SHP77 treated with DMSO at 0.1 percent for 48 hours (cell line): ENCODE data around the gene EXOC3.
"Not testable (repeated sequence)": the region's sequence is repeated elsewhere in the genome, so short reads cannot be mapped to it uniquely, and the experiment has no call there.

ENCODE experiments used
- DNase-seq: peaks from one replicate; lab custom pipeline; 2025; lab: John Stamatoyannopoulos, UW

EXOC3 gene

DNA sequence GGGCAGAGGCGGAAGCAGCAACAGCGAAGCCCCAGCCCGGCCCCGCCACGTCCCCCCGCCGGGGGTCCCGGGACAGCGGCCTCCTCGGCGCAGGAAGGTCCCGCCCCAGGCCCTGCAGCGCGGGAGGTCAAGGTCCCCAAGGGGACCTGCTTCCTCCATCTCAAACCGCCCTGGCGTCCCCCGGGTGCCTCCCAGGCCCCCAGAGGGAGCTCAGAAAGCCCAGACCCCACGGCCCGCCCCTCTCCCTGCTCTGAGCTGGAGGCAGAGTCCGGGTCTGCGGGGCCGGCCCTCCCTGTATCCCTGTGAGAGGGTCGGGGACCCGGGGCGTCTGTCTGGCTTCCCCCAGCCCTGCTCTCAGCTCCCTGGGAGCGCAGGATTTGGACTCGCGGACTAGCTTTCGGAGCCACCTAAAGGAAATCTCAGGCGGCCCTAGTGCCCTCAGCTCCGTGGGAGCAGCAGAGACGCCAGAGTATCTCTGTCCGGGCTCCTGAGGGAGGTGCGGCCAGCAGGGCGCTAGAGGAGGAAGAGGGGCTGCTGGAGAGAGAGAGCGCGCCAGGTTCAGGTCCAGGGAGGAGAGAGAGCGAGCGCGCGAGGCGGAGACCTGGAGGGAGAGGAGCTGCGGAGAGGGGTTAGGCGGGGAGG lies 30.7 kb downstream of the EXOC3 start:
- DNase-seq = no peak

DNA sequence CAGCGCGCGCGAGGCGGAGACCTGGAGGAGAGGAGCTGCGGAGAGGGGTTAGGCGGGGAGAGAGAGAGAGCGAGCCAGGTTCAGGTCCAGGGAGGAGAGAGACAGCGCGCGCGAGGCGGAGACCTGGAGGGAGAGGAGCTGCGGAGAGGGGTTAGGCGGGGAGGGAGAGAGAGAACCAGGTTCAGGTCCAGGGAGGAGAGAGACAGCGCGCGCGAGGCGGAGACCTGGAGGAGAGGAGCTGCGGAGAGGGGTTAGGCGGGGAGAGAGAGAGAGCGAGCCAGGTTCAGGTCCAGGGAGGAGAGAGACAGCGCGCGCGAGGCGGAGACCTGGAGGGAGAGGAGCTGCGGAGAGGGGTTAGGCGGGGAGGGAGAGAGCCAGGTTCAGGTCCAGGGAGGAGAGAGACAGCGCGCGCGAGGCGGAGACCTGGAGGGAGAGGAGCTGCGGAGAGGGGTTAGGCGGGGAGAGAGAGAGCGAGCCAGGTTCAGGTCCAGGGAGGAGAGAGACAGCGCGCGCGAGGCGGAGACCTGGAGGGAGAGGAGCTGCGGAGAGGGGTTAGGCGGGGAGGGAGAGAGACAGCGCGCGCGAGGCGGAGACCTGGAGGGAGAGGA lies 31.4 kb downstream of the EXOC3 start:
- not testable (repeated sequence) for DNase-seq

DNA sequence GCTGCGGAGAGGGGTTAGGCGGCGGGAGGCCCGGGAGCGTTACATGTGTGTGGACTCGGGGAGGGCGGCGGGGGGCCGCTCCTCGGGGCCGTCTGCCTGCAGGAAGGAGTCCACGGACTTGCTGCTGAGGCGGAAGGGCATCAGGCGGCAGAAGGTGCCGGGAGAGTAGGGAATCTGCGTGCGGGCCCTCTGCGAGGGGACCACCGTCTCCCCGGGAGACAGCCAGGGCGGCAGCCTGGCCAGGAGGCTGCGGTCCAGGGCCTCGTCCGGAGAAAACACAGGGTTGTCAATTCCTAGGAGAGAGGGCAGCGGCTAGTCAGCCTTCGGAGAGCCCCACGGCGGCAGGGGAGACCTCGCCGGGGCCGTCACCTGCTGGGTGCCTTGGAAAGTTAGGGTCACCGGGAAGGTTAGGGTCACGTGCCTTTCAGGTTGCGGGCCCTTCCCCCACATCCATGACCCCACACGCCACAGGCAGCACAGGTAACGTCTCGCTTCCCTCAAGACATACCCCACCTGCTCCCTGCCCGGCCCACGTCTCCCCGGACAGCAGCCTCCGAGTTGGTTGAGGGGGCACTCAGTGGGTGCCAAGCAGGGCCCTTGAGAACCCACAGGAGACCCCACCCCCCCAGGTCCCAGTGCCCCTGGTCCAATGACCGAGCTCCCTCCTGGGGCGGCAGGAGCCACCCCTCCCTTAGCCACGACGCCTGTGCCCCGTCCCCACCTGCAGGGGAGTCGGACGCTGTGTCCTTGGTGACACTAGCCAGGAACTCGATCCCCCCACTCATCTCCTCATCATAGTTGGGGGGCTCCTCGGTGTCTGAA lies 32.1 kb downstream of the EXOC3 start:
- no peak for DNase-seq

DNA sequence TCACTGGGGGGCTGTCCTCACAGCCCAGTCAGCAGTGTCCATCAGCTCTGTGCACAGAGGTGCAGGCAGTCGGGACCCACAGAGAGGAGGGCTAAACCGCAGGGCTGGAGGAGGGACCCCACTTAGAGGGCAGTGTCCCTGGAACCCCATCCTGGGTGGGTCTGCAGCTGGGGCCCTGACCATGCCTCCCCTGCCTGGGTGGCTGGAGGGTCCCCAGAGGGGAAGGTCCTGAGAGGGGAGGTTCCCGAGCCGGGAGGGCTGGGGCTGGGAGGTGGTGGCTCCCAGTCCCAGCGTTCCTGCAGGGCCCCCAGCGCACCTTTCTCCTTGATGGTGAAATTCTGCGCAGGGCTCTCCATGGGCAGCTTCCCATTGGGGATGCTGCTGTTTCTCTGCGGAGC lies 32.7 kb downstream of the EXOC3 start:
- no peak for DNase-seq

DNA sequence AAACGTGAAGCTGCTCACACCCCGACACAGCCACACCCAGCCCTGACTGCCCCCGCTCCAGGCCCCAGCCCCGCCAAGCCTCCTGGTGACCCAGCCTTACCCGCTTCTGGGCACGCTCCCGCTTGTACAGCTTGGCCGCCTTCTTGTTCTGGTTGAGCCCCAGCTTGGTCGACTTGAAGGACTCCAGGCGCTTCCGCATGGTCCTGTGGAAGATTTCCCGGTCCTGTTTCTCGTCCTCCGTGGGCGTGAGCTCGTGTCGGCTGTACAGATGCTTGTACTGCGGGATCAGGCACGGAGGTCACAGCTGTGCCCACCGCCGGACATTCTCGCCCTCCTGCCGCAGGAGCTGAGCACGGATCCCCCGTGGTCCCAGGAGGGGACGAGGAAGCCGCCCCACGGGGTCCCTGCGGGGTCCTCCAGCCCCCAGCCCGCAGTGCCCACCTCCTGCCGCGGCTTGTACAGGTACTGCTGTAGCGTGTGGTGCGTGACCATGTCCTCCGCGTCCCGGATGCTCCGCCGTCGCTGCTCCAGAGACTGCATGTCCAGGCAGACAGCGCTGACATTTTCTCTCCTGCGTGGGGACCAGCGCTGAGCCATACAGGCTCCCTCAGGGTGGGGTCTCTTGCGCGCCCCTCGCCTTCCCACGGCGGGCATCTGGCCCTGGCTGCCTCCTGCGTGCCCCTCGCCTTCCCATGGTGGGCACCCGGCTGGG lies 33.3 kb downstream of the EXOC3 start:
- no peak for DNase-seq

DNA sequence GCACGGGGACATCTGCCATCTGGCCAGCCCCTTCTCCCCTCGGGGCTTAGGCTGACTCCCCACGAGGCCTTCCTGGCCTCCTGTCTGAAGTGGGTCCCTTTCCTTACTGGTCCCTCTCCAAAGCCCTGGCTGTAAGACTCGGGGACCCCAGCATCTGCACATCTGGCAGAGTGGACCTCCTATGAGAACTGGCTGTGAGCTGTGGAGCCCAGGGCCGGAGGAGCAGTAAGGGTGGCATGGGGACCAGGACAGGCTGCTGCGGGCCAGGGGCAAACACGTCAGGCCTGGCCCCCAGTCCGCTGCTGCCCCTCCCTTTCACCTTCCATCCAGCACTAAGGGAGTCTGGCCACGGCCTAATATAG lies 33.8 kb downstream of the EXOC3 start:
- DNase-seq = no peak

DNA sequence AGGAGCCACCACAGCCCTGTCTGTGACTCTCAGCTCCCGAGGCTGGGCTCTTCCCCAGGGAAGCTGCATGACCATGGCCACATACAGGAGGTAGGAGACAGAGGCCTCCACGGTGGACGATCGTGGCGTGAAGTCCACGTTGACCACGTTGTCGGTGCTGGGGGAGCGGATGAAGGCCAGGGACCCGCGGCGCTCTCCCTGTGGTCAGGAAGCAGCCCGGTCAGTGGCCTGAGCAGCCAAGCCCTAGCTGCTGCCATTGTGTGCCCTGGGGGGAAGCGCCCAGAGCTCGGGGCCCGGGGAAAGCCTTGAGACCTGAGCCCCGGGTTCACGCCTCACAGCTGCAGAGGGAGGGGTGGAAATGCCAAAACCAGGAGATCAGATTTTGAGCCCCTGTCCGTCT lies 34.3 kb downstream of the EXOC3 start:
- no peak for DNase-seq

DNA sequence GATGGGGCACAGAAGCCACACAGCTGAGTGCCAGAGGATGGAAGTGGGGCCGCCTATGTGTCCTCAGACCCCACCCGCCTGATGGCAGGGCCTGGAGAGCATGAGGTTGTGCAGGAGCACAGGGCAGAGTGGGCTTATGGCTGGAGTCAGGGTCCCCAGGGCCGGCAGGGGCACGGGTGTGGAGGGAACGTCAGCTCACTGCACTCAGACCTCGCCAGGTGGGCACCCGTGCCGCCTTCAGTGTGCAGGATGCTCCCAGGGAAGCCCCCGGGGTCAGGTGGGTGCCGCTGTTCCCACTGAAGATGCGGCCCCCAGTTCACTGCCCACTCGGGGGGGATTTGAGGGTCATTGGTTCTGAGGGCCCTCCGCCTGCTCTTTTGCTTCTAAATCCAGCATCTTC lies 34.9 kb downstream of the EXOC3 start:
- no peak for DNase-seq

DNA sequence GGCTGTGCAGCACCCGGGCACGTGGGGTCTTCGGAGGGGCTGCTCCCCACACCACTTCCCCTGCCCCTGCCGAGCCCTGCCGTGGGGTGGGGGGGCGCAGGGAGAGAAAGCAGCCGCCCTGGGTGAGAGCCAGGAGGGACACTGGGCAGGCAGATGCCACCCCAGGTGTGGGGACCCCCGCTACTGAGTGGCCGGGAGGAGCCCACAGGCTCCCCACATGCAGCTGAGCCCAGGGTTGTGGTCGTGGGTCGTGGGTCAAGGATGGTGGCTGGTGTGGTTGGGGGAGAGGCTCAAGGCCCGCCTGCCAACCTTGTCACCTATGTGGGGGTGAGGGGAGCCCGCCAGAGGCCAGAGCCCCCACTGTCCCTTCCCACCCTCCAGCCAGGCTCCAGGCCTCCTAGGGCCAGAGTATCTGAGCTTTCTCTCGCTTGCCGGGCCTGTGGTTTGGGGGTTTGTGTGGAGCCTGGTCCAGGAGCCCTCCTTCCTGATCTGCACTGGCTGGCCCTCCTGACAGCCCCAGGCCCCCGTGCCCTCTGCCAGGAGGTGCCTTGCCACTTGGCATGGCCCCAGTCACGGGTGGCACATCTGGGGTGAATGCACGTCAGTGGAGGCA lies 35.5 kb downstream of the EXOC3 start:
- DNase-seq = no peak

DNA sequence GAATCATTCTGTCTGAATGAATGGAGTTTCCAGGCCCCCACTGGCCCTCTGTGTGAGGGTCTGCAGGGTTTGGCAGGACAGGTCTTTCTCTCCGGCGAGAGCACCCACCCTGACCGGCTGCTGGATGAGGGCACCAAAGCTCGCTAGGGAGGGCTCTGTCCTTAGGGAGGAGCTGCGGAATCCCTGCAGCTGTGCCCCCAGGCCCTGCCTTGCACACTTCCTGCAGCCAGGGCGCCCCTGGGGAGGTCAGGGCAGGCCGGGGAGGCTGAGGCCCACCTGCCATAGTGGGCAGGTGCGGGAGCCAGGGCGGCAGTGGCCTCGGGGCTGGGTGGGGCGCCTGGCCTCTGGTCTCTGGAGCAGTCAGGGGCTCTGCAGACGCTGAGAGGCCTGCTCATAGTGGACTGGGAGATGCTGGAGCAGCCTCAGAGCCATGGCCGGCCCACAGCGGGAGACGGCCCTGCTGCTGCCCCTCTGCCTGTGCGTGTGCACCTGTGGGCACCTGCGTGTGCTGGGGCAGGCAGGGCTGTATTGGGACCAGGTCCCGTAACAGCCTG lies 36.1 kb downstream of the EXOC3 start:
- DNase-seq = no peak

DNA sequence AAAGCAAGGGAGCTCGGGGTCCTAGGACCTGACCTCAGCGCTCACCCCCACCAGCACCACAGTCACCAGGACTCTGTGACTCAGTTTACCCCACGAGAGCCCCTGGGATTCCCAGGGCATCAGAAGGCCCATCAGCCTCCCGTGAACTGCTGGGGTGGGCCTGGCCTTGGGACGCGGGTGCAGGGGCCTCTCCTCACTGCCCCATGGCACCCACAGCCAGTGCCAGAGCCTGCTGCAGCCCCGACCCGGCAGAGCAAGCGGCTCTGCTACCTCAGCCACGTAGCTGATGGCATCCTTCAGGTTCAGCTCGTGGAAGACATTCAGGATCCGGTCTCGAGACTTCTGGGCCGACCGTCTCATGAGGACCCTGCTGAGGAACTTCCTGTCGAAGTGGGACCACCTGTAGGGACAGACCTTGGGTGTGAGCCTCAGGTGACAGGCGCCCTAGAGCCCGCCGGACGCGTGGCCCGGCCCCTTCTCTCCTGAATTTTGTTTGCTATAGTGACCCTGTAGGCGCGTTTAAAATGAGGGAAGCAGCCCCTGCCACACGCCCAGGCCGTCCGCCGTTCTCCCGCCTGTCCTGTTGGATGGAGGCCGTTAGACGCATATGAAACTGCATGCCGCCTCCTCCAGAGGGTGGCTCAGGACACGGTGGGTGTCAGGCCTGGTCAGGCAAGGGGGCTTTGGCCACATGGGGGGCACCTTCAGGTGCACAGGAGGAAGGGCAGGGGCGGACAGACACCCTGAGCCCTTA lies 36.8 kb downstream of the EXOC3 start:
- no peak for DNase-seq

DNA sequence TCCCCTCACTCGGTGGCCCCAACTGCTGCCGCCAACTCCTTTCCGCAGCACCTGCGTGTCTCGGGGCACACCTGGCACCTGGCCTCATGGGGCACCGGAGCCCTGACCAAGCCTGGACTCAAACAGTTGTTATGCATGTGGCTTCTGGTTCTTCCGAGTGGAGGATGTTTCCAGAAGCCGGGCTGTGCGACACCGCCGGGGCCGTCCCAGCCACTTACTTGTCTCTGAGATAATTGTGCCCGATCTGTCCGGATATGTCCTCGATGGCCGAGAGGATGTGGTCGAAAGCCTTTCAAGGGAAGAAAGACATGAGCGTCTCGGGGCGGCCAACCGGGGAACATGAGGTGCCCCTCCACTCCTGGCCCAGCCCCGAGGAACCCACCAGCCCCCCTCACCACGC lies 38.4 kb downstream of the EXOC3 start:
- DNase-seq = no peak

DNA sequence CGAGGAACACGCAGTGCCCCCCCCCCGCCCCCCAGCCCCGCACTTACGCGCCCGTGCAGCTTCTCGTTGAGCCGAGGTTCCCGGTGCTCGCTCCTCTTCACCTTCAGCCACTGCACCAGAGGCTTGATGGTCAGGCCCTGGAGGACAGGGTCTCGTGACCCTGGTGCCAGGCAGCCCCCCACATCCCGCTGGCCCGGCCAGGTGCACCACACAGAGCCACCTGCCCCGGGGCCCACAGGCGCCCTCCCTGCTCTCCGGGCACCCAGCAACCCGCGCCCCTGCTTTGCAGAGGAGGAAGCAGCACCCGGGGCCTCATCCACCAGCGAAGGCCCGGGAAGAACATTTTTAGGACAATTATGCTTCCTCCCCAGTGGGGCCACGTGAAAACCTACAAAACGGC lies 39.0 kb downstream of the EXOC3 start:
- no peak for DNase-seq

DNA sequence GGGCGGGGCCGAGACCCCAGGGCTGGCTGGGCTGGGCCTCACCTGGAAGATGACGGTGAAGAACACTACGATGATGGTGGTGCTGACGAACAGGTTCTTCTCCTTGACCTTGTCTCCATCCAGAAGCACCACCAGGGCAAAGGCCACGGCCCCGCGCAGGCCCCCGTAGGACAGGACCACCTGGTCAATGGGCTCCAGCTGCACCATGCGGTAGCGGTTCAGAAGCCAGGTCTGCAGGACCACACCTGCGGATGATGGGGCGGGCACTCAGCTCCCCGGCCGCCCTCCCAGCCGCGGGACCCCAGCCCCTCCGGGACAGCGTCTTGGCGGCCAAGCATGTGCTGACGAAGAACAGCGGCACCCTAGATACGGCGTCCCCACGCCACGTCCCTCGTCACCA lies 39.5 kb downstream of the EXOC3 start:
- DNase-seq = no peak

DNA sequence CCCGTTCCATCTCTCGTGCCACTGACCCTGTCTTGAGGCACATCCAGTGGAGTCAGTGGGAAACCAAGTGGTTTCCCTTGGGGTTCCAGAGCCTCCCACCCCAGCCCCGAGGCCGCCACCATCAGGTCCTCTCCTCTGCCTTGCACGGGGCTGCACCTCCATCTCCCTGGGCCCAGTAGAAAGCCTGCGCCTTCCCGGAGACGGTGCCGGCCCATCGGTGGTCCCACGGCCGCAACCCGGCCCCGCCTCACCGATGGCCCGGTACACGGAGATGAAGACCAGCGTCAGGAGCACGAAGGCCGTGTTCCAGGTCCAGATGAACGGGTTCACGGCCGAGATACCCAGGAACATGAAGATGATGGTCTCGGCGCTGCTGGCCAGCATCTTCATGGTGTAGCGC lies 40.0 kb downstream of the EXOC3 start:
- no peak for DNase-seq

DNA sequence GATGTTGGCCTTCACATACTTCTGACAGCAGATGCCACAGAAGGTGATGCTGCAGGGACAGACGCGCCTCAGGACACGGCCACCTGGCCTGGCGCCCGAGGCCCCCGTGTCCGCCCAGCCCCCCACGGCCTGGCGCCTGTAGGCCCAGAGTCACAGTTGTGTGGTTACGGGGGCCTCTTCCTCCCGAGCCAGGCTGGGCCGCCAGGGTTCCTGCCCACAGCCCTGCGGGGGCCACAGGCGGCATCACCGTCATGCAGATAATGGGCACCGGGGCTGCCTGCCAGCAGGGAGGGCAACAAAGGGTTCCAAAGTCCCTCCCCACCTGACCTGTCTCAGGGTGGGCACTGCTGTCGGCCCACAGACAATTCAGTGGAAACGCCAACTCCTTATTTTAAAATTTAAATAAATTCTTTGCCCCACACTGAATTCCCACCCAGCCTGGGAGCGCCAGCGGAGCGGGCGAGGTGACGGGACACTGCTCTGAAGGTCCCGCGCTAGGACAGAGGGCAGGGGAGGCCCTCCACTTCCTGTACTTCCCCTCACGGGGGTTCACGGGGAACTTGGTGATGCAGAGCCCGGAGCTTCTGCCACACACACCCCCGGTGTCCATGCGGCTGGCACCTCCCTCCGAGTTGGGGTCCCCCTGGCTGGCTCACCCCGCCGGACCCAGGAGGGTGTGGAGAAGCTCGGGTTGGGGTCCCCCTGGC lies 40.6 kb downstream of the EXOC3 start:
- DNase-seq = no peak

DNA sequence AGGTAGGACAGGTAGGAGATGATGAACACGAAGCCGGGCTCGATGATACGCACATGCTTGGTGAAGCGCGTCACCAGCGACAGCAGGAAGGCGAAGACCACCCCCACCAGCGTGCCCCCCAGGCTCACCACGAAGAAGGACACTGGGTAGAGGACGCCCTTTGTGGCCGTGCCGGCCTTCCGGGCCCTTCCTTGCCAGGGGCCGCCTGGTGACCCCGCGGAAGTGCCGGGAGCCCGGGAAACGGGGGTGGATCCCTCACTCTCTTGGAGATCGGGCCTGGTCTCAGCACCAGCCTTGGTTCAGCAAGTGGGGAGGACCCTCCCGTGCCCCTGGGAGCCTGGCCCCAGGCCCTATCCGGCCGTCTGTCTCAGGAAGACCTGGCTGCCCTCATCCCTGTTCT lies 41.6 kb downstream of the EXOC3 start:
- no peak for DNase-seq

DNA sequence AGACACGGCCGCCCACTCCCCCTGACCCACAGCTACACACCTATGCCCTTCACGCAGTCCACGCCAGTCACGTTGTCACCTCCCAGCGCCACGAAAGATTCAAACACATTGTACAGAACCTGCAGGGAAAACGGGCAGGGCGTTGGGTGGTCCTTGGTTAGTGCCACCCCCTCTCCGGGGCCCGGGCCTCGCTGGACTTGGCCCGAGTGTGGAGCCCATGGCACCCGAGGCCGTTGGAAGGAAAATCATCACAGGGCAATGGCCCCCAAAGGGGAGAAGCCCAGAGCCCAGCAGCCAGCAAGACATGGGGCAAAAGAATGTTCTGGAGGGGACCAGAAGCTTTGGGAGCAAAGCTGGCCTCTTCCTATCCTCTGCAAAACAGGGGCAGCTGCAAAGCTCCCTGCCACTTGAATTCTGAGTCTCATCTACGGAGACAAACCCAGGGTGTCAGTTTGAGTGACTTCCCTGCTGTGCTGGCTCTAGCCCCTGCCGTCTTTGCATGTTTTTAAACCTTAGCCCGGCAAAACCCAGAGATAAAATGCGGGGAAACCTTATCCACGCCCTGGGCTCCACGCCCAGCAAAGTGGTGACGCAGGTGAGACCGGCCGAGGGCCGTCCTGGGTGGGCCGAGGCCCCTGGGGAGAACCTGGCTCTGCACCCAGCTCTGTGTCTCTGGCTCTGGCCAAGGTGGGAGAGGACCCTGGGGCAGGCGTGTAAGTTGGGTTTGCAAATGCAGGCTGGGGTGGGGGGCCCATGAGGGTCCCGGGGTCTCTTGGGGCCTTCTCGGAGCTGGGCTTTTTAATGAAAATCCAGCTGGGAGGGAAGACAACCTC lies 42.4 kb downstream of the EXOC3 start:
- no peak for DNase-seq

DNA sequence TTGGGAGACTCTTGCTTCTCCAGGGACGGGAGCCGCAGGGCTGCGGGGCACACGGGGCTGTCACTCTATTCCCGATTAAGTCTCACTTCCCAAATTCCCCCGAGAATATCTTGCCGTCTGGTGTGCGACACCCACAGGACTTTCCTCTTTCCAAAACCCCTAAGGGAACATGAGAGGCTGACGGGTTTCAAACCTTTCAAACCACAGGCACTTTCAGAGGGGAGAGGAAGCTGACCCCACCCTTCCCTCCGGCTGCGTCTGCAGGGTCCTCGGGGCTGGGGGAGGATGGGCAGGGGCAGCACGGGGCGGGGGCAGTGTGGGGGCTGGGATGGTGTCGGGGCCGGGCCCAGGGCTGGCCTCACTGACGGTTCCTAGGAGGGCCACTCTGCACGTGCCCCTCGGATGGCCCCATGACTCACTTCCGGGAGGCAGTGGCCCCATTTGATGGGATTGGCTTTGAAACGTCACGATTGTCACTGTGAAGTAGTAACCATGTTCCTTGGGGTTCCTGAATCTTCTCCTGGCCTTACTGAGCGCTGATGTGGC lies 43.0 kb downstream of the EXOC3 start:
- no peak for DNase-seq
